Keratinocyte (primary cell): Measurements from ENCODE around the gene MICAL2. TPM values are rescaled to one million over a fixed set of nuclear protein-coding genes. Genes with fewer than 3 reads are reported as not detected.

Experiments
- DNase-seq: peaks from one replicate; pipeline ENCODE4 v3.0.0-alpha.2; 2011; ENCODE audit warnings: low read depth, missing footprints, low spot score
- FAIRE-seq: peaks from 2 replicates; lab custom pipeline; 2011; peaks lifted over from hg19 to GRCh38; lab: Jason Lieb, UNC
- H2AFZ ChIP-seq: 2 replicates; pipeline ENCODE4 v1.6.0; 2012; ENCODE audit warnings: low read length, control low read depth, inconsistent platforms; ENCODE audit not compliant: control insufficient read depth
- H3K27ac ChIP-seq: 2 replicates; pipeline ENCODE4 v1.5.1; 2011; ENCODE audit warnings: low read length; ENCODE audit not compliant: control insufficient read depth, insufficient read depth
- H3K27me3 ChIP-seq: 3 replicates; pipeline ENCODE4 v1.6.0; 2011; ENCODE audit warnings: low read length; ENCODE audit not compliant: control insufficient read depth, insufficient read depth; ENCODE audit errors: extremely low read depth
- H3K36me3 ChIP-seq, 2 experiments: 2 replicates in 1 of 2; 3 replicates in 1 of 2; pipeline ENCODE4 v1.5.1; 2011; ENCODE audit warnings: low read length in 2 of 2, mild to moderate bottlenecking in 1 of 2; ENCODE audit not compliant: control insufficient read depth in 2 of 2, insufficient read depth in 2 of 2; ENCODE audit errors: extremely low read depth in 1 of 2
- H3K4me1 ChIP-seq: 3 replicates; pipeline ENCODE4 v1.5.1; 2011; ENCODE audit warnings: low read length; ENCODE audit not compliant: control insufficient read depth, insufficient read depth; ENCODE audit errors: extremely low read depth
- H3K4me2 ChIP-seq: 3 replicates; pipeline ENCODE4 v1.6.0; 2011; ENCODE audit warnings: low read depth, low read length; ENCODE audit not compliant: control insufficient read depth, insufficient read depth; ENCODE audit errors: extremely low read depth
- H3K4me3 ChIP-seq, 3 experiments: fragments of 200-600 bp in 1 of 3; sonication (generic) in 1 of 3; 2 replicates in 2 of 3; 3 replicates in 1 of 3; pipeline ENCODE4 v1.5.1; 2011 to 2016; ENCODE audit warnings: low read length in 3 of 3, mild to moderate bottlenecking in 3 of 3, control low read depth in 2 of 3, inconsistent platforms in 1 of 3, low read depth in 1 of 3, mixed read lengths in 1 of 3, mixed run types in 1 of 3, moderate library complexity in 1 of 3; ENCODE audit not compliant: control insufficient read depth in 2 of 3, insufficient read depth in 2 of 3; ENCODE audit errors: extremely low read depth in 1 of 3
- H3K79me2 ChIP-seq: 2 replicates; pipeline ENCODE4 v1.6.0; 2012; ENCODE audit warnings: low read length; ENCODE audit not compliant: control insufficient read depth, insufficient read depth
- H3K9ac ChIP-seq: 3 replicates; pipeline ENCODE4 v1.6.0; 2011; ENCODE audit warnings: low read length; ENCODE audit not compliant: control insufficient read depth, insufficient read depth; ENCODE audit errors: extremely low read depth
- H3K9me1 ChIP-seq: 3 replicates; pipeline ENCODE4 v1.6.0; 2011; ENCODE audit warnings: low read length; ENCODE audit not compliant: control insufficient read depth, insufficient read depth; ENCODE audit errors: extremely low read depth
- H3K9me3 ChIP-seq: 2 replicates; pipeline ENCODE4 v1.5.1; 2012; ENCODE audit warnings: low read depth, low read length; ENCODE audit not compliant: control insufficient read depth
- H4K20me1 ChIP-seq: 3 replicates; pipeline ENCODE4 v1.6.0; 2011; ENCODE audit warnings: low read length; ENCODE audit not compliant: control insufficient read depth, insufficient read depth; ENCODE audit errors: extremely low read depth
- CTCF ChIP-seq, 3 experiments: IDR thresholded peaks in 1 of 3; conservative IDR thresholded peaks in 1 of 3; optimal IDR thresholded peaks in 1 of 3; 2 replicates in 2 of 3; 3 replicates in 1 of 3; pipeline versions ENCODE3 to v1.5.1; 2011; ENCODE audit warnings: low read length in 3 of 3, mild to moderate bottlenecking in 3 of 3, moderate library complexity in 2 of 3, control low read depth in 1 of 3, inconsistent platforms in 1 of 3; ENCODE audit not compliant: insufficient read depth in 2 of 3; ENCODE audit errors: extremely low read depth in 1 of 3
- EZH2 ChIP-seq: IDR thresholded peaks from one replicate; pipeline ENCODE4 v1.6.1; 2012; ENCODE audit warnings: inconsistent platforms, mild to moderate bottlenecking, low read length, moderate library complexity
- dilution Hi-C: fragments of 300-500 bp; cut with MboI; formaldehyde crosslinking; loops from one replicate; pipeline ENCODE4 v1.7.0; 2020; ENCODE audit warnings: low sequenced_read_pairs; ENCODE audit not compliant: extremely low pct_ligation_motif_present
- polyA plus RNA-seq, 5 experiments: library from polyadenylated mRNA; depleted of rRNA in 3 of 5; stranded (reverse) in 3 of 5; stranded (forward) in 1 of 5; unstranded in 1 of 5; fragments of >200 nt; gene quantifications; 1 replicate in 1 of 5; 2 replicates in 3 of 5; 3 replicates in 1 of 5; pipeline versions ENCODE4 v1.2.1 to v1.2.3, GENCODE V29; 2011 to 2012; ENCODE audit warnings: missing spikeins in 2 of 5, low read depth in 1 of 5, low replicate concordance in 1 of 5

MICAL2 gene
- polyA plus RNA-seq, 1 donor (not counting 4 experiments of a cell fraction or from before 2014, with no cell fraction given) = 83.9 TPM

- Histone ChIP-seq H3K27me3 (no peaks in the 10 kb centered on the region), H3K36me3 (peaks cover 1 to 44% of the 10 kb centered on the region in 2 experiments), H3K9me1 (peaks cover 2% of the 10 kb centered on the region), H3K9ac (no peak overlapping the region), H3K27ac (peak overlapping the region; percentile 28), H4K20me1 (no peaks in the 10 kb centered on the region), H3K4me3 (no peak overlapping the region), H3K4me1 (peaks cover 48% of the 10 kb centered on the region), H3K79me2 (no peaks in the 10 kb centered on the region), H2AFZ (no peak overlapping the region), H3K9me3 (no peaks in the 10 kb centered on the region), H3K4me2 (no peak overlapping the region)
- no peak for DNase-seq
- dilution Hi-C loops = no loop called here
- TF ChIP-seq CTCF (optimal IDR thresholded peaks at IDR 0.05 in 1 of 3, IDR thresholded peaks at IDR 0.05 in 1 of 3, conservative IDR thresholded peaks at IDR 0.05 in 1 of 3; ENCODE audit: extremely low read depth in 1 of 3, insufficient read depth in 2 of 3, low read length in 3 of 3) (no peak), EZH2 (no peak)
- no peak for FAIRE-seq
These were observed 175.4 kb downstream of the MICAL2 start for GRCh38 chr11:12285811-12286222.

GRCh38 chr11:12286606-12287005 lies 176.2 kb downstream of the MICAL2 start:
- Histone ChIP-seq H3K4me2 (peak overlapping the region; percentile 42), H3K9ac (no peak overlapping the region), H3K4me1 (peaks cover 48% of the 10 kb centered on the region), H3K9me3 (no peaks in the 10 kb centered on the region), H3K4me3 (no peak overlapping the region), H3K79me2 (no peaks in the 10 kb centered on the region), H4K20me1 (no peaks in the 10 kb centered on the region), H3K36me3 (peaks cover 3 to 47% of the 10 kb centered on the region in 2 experiments), H3K27me3 (no peaks in the 10 kb centered on the region), H2AFZ (no peak overlapping the region), H3K27ac (peak overlapping the region; percentile 7), H3K9me1 (peaks cover 2% of the 10 kb centered on the region)
- FAIRE-seq = peak; percentile 9
- no peak for DNase-seq
- dilution Hi-C loops = no loop called here
- TF ChIP-seq EZH2 = no peak
- TF ChIP-seq CTCF (optimal IDR thresholded peaks at IDR 0.05 in 1 of 3, IDR thresholded peaks at IDR 0.05 in 1 of 3, conservative IDR thresholded peaks at IDR 0.05 in 1 of 3; ENCODE audit: extremely low read depth in 1 of 3, insufficient read depth in 2 of 3, low read length in 3 of 3) = no peak
